ENCODE results near the gene CCDC88A. TPM values are rescaled to one million over a fixed set of nuclear protein-coding genes. Genes with fewer than 3 reads are reported as not detected.
"Not testable (repeated sequence)": the region's sequence is repeated elsewhere in the genome, so short reads cannot be mapped to it uniquely, and the experiment has no call there.

Gene CCDC88A
- polyA plus RNA-seq, 1 experiment = 18.7 TPM

GRCh38 chr2:55363636-55364035, 56.0 kb downstream of the CCDC88A start:
- ChIA-PET CTCF (no interaction called here), POLR2A (no interaction called here)
- no peak overlapping the region for H3K4me3 ChIP-seq (ENCODE audit: low read depth, low read length)

GRCh38 chr2:55361465-55362189, 58.0 kb downstream of the CCDC88A start:
- TF ChIP-seq CTCF (IDR thresholded peaks at IDR 0.05; ENCODE audit: insufficient read depth, low read depth, low read length) = no peak
- no peaks in the 10 kb centered on the region for H3K27me3 ChIP-seq (ENCODE audit: control insufficient read depth, insufficient read depth, low read length)
- ChIA-PET POLR2A (no interaction called here), CTCF (interaction anchor here (1.0 to 1.2 kb wide), 2 partner anchors 11 to 46 kb away, joined by 3 read pairs; no protein-coding TSS in a partner anchor)
- no peak for DNase-seq (ENCODE audit: low read depth)
- H3K4me3 ChIP-seq (ENCODE audit: low read depth, low read length) = no peak overlapping the region
- no peaks in the 10 kb centered on the region for H3K36me3 ChIP-seq (ENCODE audit: control insufficient read depth, insufficient read depth, low read length)

More at GRCh38 chr2:55363636-55364035, 56.0 kb downstream of the CCDC88A start:
- no peaks in the 10 kb centered on the region for H3K36me3 ChIP-seq (ENCODE audit: control insufficient read depth, insufficient read depth, low read length)
- DNase-seq (ENCODE audit: low read depth) = no peak
- H3K27me3 ChIP-seq (ENCODE audit: control insufficient read depth, insufficient read depth, low read length) = no peaks in the 10 kb centered on the region
- no peak for TF ChIP-seq CTCF (IDR thresholded peaks at IDR 0.05; ENCODE audit: insufficient read depth, low read depth, low read length)

GRCh38 chr2:55358451-55358850, 61.2 kb downstream of the CCDC88A start:
- no peak for TF ChIP-seq CTCF (IDR thresholded peaks at IDR 0.05; ENCODE audit: insufficient read depth, low read depth, low read length)
- POLR2A ChIA-PET = no interaction called here
- DNase-seq (ENCODE audit: low read depth) = no peak
- no peak overlapping the region for H3K4me3 ChIP-seq (ENCODE audit: low read depth, low read length)
- CTCF ChIA-PET = no interaction called here
- no peaks in the 10 kb centered on the region for H3K36me3 ChIP-seq (ENCODE audit: control insufficient read depth, insufficient read depth, low read length)
- H3K27me3 ChIP-seq (ENCODE audit: control insufficient read depth, insufficient read depth, low read length) = no peaks in the 10 kb centered on the region

- Histone ChIP-seq H3K4me3 (ENCODE audit: low read depth, low read length) (no peak overlapping the region), H3K27me3 (ENCODE audit: control insufficient read depth, insufficient read depth, low read length) (no peaks in the 10 kb centered on the region), H3K36me3 (ENCODE audit: control insufficient read depth, insufficient read depth, low read length) (no peaks in the 10 kb centered on the region)
- DNase-seq (ENCODE audit: low read depth) = no peak
- ChIA-PET POLR2A (no interaction called here), CTCF (interaction anchor here (0.7 kb wide), 1 partner anchor 826 kb away, joined by 3 read pairs; the partner anchor contains the start of gene CCDC85A)
- TF ChIP-seq CTCF (IDR thresholded peaks at IDR 0.05; ENCODE audit: insufficient read depth, low read depth, low read length) = no peak
These were observed 61.7 kb downstream of the CCDC88A start for GRCh38 chr2:55357927-55358326.

GRCh38 chr2:55357164-55357563, 62.5 kb downstream of the CCDC88A start:
- CTCF ChIA-PET = interaction anchor here (0.7 kb wide), 1 partner anchor 827 kb away, joined by 3 read pairs; the partner anchor contains the start of gene CCDC85A
- H3K4me3 ChIP-seq (ENCODE audit: low read depth, low read length) = no peak overlapping the region
- no peaks in the 10 kb centered on the region for H3K36me3 ChIP-seq (ENCODE audit: control insufficient read depth, insufficient read depth, low read length)
- POLR2A ChIA-PET = no interaction called here
- no peak for TF ChIP-seq CTCF (IDR thresholded peaks at IDR 0.05; ENCODE audit: insufficient read depth, low read depth, low read length)
- no peak for DNase-seq (ENCODE audit: low read depth)
- H3K27me3 ChIP-seq (ENCODE audit: control insufficient read depth, insufficient read depth, low read length) = no peaks in the 10 kb centered on the region

GRCh38 chr2:55356136-55356535, 63.5 kb downstream of the CCDC88A start:
- POLR2A ChIA-PET; DNase-seq (ENCODE audit: low read depth); H3K36me3 ChIP-seq (ENCODE audit: control insufficient read depth, insufficient read depth, low read length); H3K27me3 ChIP-seq (ENCODE audit: control insufficient read depth, insufficient read depth, low read length); CTCF ChIA-PET; H3K4me3 ChIP-seq (ENCODE audit: low read depth, low read length): not testable (repeated sequence)
